GM21367 (cell line): Measurements from ENCODE around the gene MGLL.

ENCODE experiments used
- ATAC-seq: cut with Tn5 transposase; IDR thresholded peaks from one replicate; pipeline ENCODE4 v1.9.1; 2021; ENCODE audit not compliant: unreplicated experiment

MGLL gene

DNA sequence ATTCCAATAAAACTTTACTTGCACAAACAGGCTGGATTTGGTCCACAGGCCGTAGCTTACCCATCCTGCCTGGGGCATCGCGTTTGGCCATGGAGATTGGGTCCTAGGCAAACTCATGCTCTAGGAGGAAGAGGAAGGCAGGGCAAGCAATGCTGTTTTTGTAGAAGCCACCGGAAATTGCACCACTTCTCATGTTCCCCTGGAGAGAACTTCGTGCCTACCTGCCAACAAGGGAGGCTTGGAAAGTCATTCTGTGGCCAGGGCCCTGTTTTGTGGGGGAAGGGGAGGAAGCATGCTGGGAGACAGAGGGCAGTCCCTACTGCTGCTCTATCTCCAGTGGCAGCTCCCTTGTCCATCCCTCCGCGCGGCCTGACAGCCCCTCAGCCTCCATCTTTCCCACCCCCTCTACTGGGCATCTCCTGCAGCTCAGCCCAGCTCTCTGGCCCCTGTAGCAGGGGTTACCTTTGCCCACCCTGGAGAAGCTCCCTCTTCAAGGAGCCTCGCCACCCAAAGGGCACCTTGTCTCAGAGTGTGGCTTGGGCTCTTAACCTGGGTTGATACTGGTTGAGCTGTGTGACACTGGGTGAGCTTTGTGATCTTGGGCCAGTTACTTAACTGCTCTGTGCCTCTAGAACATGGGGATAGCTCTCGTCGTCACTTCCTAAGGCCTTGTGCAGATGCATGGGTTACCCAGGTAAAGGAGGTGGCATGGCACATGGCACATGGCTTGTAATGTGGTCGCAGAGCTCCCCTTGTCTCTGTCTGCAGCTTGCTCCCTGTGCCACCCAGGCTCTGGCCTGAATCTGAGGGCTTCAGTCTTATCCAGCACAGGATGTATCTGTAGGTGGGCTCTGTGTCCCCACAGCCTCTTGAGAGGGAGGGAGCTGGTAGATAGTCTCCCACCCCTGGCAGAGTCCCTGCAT is 143.4 kb downstream of the MGLL start:
- ATAC-seq = no peak

DNA sequence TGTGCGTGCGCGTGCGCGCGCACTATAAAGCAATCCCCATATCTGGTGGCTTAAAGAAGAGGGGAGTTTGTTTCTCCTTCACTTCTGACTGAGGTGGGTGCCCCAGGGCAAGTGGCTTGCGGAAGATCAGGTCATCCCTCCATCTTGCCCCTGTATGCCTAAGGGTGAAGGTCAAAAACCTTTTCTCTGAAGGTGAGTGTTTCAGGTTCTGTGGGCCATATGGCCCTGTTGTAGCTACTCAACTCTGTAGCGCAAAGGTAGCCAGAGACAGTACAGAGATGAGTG is 144.1 kb downstream of the MGLL start:
- no peak for ATAC-seq

DNA sequence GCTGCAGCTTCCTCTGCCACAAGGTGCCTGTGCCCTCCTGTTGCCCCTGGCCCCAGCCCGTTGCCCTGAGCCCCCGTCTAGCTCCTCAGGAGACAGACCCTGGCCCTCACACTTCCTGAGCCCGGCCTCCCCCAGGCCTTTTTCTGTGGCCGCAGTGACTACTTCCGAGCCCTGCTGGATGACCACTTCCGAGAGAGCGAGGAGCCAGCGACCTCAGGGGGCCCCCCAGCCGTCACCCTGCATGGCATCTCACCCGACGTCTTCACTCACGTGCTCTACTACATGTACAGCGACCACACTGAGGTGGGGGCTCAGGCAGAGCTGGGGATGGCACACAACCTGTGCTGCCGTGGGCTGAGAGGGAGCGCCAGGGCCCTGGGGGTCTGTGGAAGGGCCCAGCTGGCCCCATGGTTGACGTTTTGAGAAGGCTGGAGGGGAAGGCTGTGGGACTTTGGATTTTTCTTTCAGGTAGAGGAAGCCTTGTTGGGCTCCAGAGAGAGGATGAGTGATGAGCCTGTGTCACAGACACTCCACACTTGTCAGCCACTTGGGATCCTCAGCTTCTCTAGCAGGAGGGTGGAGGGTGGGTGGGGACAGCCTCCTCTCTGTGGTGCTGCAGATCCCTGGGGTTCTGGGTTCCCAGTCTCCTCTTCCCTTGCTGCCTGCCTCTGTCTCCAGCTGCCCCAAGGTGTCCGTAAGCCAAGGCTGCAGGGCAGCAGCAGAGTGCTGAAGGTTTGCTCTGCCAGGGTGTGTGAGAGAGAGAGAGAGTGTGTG is 144.6 kb downstream of the MGLL start:
- ATAC-seq = no peak

DNA sequence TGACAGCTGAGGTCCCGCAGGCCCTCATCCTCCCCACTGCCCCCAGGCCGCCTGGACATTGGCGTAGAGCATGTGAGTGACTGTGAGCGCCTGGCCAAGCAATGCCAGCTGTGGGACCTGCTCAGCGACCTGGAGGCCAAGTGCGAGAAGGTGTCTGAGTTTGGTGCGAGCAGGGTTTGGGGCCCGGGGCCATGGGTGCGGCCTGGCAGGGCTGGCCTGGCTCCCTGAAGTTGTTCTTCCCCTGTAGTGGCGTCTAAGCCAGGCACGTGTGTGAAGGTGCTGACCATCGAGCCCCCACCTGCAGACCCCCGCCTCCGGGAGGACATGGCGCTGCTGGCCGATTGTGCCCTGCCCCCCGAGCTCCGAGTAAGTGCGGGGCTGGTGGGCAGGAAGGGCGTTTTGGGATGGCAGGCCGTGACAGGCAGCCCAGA is 145.4 kb downstream of the MGLL start:
- no peak for ATAC-seq

DNA sequence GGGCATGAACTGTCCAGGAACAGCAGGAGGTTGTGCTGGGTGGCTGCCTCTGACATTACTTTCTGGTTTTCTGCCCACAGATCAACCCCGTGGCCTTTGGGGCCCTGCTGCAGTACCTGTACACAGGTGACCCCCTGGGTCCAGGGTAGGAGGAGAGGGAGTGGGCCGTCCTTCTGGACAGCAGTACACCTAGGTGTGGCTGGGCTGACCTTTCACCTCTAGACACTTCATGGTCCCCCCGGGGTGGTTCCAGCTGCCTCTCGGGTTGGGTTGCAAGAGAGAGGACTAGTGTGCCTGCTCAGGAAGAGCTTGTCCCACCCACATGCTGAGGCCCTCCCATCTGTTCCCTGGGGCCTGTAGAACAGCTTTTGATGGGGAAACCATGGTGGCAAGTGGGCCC is 145.9 kb downstream of the MGLL start:
- no peak for ATAC-seq

DNA sequence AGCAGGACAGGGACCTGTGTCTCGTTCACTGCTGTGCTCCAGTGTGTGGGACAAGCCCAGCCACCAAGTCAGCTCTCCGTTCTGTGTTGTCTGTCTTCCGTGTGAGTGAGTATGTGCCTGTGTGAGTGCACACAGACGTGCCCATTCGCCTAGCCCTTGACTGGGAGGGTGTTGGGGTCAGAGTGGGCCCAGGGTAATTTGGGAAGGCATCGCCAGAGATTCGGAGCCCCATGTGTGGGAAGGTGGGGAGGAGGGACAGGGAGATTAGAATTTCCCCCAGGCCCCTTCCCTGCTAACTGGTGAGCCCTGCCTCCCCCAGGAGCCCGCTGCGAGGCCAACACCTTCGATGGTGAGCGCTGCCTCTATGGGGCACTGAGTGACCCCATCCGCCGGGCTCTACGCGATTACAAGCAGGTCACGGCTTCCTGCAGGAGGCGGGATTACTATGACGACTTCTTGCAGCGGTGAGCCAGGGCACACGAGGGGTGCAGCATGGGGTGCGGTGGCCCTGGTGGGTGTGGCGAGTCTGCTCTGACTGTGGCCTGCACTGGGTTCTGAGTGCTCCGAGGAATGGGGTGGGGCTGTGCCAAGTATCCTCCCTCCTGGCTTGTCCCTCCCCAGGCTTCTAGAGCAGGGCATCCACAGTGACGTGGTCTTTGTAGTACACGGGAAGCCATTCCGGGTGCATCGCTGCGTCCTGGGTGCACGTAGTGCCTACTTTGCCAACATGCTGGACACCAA is 146.5 kb downstream of the MGLL start:
- ATAC-seq = no peak

DNA sequence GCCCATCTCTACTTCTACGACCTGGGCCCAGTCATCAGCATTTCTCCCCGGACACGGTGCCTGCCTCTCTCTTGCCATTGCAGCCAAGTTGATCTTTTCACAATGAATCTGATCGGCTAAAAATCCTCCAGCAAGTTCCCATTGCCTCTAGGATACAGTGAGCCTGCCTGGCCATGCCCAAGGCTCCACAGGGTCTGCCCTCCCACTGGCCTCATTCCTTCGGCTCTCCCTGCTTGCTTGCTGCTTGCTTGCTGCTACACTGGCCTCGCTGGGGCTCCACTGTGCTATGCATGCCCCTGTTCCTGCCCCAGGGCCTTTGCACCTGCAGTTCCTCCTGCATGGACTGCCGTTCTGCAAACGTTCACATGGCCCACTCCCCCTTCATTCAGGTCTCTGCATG is 147.5 kb downstream of the MGLL start:
- ATAC-seq = no peak

DNA sequence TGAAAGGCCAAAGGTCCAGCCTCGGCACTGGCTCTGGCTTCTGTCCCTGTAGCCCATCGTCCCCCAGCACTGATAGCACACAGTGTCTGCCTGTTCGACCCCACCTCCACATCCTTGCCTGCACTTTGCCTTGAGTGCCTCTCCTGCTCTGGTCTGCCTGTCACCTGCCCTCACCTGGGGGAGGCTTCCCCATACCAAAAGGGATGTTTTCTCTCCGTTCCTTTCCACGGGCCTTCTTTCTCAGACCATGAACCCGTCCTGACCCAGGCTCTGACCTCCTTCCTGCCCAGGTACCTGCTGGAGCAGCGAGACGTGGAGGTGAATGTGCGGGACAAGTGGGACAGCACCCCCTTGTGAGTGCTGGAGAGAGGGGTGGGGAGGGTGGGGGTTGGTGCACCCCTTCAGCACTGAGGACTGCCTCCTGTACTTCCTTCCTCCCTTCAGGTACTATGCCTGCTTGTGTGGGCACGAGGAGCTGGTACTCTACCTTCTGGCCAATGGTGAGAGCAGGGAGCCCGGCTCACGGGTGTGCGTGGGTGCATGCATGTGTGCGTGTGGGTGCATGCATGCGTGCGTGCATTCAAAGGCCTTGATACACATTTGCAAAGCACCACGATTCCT is 148.1 kb downstream of the MGLL start:
- ATAC-seq = no peak

DNA sequence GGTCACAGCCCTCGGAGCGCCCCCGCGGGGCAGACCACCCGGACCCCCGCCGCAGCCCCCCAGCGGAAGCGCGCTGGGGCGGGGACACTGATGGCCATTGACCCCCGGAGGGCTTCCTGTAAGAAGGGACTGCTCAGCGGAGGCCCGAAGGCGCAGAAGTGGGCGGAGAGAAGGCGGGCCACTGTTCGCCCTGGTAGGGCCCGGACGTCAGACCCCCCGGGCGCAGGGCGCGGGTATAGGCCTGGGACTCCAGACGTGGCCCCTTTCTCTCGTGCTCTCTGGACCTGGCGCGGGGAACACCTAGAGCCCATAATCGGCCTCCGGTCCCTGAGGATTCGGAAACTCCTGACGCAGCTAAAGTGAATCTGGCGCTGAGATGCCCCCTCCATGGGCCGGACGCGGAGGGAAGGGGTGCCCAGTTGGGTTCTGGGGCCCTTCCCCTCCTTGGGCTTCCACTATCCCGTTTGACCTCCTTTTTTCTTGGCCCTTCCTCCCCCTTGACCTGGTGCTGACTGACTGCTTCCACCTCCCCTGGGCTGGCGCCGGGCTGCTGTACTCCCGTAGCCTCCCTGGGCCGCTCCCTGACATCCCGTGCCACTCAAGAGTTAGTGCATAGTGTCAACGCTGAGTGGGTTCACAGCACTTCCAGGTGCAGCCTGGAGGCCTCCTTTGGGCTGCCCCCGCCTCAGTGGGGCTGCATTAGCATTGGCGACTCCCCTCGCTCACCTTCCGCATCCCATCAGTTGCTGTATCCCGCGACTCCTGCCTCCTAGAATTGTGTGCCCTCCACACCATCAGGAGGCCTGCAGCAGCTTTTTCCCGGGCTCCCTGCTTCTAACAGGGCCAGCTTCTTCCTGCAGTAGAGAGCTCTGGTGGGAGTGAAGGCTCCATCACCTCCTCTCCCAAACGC is 148.9 kb downstream of the MGLL start:
- ATAC-seq = peak; percentile 20

DNA sequence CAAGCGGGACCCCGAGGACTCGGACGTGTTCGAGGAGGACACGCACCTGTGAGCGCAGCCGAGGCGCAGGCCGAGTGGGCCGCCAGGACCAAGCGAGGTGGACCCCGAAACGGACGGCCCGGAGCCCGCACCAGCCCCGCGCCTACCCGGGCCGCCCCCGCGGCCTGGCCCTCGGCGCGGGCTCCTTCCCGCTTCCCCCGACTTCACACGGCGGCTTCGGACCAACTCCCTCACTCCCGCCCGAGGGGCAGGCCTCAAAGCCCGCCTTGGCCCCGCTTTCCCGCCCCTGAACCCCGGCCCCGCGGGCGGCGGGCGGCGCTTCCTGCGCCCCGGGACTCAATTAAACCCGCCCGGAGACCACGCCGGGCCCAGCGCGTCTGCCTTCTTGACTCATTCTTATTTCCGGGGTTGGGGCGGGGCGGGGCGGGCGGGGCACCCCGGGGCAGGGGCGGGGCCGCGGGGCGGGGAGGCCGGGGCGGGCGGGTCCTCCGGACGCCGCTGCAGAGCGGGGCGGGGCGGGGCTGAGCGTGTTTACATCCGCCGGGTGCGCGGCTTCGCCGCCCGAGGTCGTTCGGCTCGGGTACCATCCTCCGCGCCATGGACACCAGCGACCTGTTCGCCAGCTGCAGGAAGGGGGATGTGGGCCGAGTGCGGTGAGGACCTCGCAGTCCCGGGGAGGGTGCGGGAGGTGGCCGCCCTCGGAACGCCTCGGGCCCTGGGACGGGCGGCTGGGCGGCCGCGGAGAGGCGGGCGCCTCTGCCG is 149.7 kb downstream of the MGLL start, which contains the start of gene ABTB1:
Gene ABTB1, plus strand, starts transcription at position 524 of the 762 bp plus-strand sequence. Its CDS starts 74 bp downstream, at position 598.
- ATAC-seq = peak; percentile 64

DNA sequence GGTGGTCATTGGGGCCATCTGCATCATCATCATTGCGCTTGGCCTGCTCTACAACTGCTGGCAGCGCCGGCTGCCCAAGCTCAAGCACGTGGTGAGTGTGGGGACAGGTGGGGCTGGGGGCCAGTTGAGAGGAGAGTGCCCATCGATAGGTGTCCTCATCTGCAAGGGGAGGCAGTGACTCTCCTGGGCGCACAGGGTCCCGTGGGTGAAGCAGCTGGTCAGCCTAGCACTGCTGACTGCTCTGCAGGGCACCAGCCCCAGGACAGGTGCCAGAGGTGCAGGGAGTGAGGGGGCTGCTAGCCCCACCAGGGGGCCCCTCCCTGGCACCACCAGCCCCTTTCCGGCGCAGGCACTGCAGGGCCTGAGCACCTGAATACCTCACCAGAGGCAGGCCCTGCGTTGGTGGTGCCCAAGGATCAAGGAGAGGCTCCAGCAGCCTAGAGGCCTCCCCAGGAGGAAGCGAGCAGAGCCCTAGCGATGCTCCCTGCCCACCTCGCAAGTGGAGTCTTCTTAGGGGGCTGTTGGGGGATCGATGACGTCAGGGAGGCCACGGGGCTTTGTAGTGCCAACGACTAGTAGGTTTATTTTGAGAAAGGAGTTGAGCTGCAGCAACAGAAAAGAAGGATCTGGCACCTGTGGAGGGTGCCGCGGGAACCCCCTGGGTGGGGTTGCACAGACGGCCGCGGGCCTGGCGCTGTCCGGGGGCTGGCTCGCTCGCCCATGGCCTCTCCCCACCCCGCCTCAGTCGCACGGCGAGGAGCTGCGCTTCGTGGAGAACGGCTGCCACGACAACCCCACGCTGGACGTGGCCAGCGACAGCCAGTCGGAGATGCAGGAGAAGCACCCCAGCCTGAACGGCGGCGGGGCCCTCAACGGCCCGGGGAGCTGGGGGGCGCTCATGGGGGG is 150.5 kb downstream of the MGLL start:
- no peak for ATAC-seq

DNA sequence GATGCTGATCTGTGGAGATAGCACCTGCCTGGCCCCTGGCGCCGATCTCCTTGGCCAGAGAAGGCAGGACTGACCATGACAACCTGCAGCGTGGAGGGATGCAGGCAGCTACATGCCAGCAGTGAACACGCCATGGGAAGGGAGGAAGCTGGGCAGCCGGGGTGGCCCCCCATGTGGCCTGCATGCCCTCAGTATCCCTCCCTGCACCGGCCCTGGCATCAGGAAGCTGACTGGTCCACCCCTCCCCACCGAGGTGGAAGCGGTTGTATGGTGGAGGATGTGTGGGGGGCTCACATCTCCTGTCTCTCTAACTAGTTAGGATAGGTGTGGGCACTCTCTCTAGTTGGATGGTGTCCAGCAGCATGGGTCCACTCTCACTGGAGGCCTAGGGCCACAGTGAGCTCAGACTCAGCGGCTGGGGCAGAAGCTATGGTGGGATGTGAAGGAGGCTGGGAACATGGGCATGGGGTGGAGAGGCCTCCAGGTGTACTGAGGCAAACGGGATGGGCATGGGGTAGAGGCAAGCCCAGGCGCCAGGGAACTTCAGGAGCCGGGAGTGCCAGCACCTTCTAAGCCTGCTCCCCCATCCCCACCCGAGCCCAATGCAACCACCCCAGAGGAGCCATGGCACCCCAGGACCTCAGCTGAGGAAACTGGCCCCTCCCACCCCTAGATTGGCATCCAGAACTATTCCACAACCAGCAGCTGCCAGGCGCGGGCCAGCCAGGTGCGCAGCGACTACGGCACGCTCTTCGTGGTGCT is 151.4 kb downstream of the MGLL start:
- no peak for ATAC-seq

DNA sequence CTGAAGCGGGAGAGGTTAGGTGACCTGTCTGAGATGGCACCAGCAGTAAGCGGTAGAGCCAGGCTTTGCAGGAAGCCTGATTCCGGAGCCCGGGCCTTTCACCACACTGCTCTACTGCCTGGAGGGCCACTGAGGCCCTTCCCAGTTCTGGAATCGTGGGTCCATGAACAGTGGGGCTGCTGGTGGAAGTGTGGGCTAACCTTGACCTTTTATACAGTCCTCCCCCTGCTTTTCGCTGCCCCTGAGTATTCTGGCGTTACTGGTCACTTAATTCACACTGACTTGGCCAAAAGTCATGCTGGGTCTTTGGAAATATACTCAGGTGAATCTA is 152.1 kb downstream of the MGLL start:
- no peak for ATAC-seq

DNA sequence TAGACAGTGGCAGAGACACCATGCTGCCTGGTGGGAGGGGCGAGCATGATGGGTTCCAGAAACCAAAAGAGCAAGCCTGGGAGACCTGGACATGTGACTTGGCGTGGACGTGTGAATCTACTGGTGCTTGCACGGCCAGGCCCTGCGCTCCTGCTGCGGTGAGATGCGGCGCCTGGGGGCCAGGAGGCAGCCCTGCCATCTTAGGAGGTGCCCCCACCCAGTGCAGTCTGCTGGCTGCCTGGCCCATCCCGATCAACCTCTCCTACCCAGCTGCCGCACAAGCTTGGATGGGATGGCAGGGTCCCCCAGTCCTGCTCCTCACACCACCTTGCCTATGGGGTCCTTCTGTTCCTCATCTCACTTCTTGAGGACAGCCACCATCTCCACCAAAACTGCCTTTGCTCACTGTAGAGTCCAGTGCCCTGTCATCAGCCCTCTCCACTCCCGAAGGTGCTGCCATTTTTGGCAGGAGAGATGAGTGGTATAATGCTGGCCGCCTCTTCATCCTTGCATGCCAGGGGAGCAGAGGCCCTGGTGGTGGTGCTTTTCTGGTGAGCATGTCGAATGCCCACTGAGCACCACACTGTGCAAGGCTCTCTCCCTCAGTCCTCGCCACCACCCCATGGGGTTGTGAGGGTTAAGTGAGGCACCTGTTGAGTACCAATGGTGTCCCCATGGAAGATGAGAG is 152.6 kb downstream of the MGLL start:
- ATAC-seq = no peak

DNA sequence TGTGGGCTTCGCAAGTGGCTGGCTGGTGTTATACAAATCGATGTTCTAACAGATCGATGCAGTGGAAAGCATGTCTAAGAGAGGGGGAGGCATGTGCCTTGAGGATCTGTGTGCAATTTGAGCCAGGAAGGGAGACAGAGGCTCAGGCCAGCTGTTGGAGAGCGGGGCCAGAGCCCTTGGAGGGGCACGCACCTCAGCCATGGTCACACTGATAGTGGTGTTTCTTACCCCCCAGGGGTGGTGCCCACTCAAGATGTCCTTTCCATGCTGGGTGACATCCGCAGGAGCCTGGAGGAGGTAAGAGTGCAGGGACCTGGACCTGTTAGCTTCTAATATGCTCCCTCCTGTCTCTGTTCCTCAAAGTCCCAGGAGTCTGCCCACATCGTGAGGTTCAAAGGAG is 153.4 kb downstream of the MGLL start:
- no peak for ATAC-seq

DNA sequence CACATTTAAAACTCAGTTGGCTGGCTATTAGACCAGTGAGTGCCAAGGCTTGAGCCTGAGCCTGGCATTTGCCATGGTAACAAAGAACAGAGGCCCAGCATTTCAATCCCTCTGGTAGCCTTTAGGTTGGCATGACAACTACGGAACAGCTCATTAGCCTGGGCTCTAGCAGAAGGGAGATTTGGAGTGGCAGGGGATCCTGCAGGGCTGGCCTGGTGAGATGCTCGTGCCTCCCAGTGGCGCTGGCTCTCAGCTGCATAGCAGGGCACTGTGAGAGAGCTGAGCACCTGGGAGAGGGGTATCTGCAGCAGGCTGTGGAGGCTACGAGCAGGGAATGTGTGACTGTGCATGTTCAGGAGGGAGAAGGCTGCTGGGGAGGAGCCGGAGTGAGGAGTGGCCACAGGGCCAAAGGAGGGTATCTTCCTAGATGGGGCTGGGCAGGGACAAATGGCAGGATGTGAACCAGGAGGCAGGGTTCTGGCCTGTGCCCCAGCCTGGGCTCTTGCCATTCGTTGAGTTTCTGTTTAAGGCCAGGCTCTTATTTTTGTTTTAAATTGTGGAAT is 155.1 kb downstream of the MGLL start:
- no peak for ATAC-seq

DNA sequence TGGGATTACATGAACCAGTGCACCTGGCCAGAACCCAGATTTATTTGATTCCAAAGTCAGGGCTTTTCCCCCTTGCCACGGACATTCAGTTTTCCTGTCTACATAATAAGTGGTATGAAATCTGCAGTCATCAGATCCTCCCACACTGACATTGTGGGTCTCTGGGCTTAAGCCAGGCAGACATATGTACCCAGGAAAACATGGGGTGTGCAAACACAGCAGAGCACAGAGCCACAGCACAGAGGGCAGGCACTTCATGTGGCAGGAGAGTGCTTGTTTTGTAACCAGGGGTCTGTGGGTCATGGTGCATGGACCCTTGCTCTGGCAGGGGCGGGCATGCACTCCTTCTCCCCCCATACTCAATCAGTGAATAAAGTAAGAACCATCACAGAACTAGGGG is 155.6 kb downstream of the MGLL start:
- ATAC-seq = no peak
